ENCODE measurements around the gene CCDC69.

DNA sequence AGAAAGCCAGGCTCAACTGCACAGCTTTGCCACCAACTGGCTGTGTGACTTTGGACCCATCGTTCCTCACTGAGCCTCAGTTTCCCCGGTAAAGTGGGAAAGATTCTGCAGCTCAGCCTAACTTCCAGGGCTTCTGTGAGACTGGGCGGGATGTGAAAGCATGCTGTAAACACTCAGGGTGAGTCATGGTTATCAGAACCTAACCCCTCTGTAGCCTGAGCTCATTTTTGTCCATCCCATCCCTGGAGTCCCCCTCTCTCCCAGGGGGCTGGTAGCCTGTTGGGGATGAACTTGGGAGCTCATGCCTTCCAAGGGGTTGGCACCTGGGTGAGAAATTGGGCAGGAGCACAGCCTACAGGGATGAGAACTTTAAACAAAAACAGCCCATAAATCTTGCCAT is 2.3 kb downstream of the CCDC69 start:
- TF ChIP-seq POLR2A (IDR thresholded peaks at IDR 0.05): no peak
- TF ChIP-seq, protein P1, sequence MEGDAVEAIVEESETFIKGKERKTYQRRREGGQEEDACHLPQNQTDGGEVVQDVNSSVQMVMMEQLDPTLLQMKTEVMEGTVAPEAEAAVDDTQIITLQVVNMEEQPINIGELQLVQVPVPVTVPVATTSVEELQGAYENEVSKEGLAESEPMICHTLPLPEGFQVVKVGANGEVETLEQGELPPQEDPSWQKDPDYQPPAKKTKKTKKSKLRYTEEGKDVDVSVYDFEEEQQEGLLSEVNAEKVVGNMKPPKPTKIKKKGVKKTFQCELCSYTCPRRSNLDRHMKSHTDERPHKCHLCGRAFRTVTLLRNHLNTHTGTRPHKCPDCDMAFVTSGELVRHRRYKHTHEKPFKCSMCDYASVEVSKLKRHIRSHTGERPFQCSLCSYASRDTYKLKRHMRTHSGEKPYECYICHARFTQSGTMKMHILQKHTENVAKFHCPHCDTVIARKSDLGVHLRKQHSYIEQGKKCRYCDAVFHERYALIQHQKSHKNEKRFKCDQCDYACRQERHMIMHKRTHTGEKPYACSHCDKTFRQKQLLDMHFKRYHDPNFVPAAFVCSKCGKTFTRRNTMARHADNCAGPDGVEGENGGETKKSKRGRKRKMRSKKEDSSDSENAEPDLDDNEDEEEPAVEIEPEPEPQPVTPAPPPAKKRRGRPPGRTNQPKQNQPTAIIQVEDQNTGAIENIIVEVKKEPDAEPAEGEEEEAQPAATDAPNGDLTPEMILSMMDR (IDR thresholded peaks at IDR 0.05): no peak

Measured in body of pancreas (tissue), 4 donors.